ENCODE measurements around the gene NUS1. TPM values are rescaled to one million over a fixed set of nuclear protein-coding genes. Genes with fewer than 3 reads are reported as not detected.

Gene NUS1
- total and polyA plus RNA-seq, 2 of the 4 experiments (the other 2 are of a cell fraction), result 11.8 to 19.6 TPM

DNA sequence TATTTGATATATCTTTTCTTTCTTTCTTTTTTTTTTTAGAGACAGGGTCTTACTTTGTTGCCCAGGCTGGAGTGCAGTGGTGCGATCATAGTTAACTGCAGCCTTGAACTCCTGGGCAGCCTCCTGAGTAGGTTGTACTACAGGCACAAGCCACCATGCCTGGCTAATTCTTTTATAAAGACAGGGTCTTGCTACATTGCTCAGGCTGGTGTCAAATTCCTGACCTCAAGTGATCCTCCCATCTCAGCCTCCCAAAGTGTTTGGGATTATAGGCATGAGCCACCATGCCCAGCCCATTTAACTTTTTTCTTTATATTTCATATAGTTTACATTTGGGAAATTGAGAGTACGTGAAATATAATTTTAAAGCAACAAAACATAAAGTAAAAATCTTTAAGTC is 10.1 kb downstream of the NUS1 start:
- H3K27ac ChIP-seq (ENCODE audit: insufficient read depth, low read length), result no peak overlapping the region
- no peak overlapping the region for H3K56ac ChIP-seq (ENCODE audit: extremely low read depth, insufficient read depth, low read length)
- H3K27me3 ChIP-seq (ENCODE audit: control insufficient read depth, insufficient read depth, low read length), result no peaks in the 10 kb centered on the region
- no peak overlapping the region for H3K4me3 ChIP-seq (ENCODE audit: insufficient read depth, low read depth, low read length)
- no peaks in the 10 kb centered on the region for H3K36me3 ChIP-seq (ENCODE audit: control insufficient read depth, insufficient read depth, low read length)
- peaks cover 48% of the 10 kb centered on the region for H4K20me1 ChIP-seq (ENCODE audit: insufficient read depth, low read length)
- no peak overlapping the region for H2BK120ac ChIP-seq (ENCODE audit: low read depth, low read length)
- ChIA-PET POLR2A (ENCODE audit: unreplicated experiment) (no interaction called here), CTCF (no interaction called here)
- no peak overlapping the region for H2AFZ ChIP-seq (replicated peaks; ENCODE audit: low read length, poor library complexity)
- WGBS, 2 experiments (ENCODE audit: extremely low coverage in 2 of 2, insufficient read length in 1 of 2), result 100% methylated on average over 1 of the region's 2 CpGs; no CpG with 5 or more reads in 1 of the 2 experiments
- no peak overlapping the region for H2BK15ac ChIP-seq (ENCODE audit: low read depth, low read length)
- no peak for TF ChIP-seq POLR2A (IDR thresholded peaks at IDR 0.05; ENCODE audit: low read depth, low read length)
- TF ChIP-seq SMC3 (IDR thresholded peaks at IDR 0.05; ENCODE audit: low read depth, low read length), result no peak
- TF ChIP-seq MAZ (IDR thresholded peaks at IDR 0.05; ENCODE audit: borderline replicate concordance, low read depth, low read length), result no peak
- no peak for TF ChIP-seq CHD1 (IDR thresholded peaks at IDR 0.05; ENCODE audit: low read depth, low read length)
- no peak for TF ChIP-seq MAFK (IDR thresholded peaks at IDR 0.05; ENCODE audit: low read depth, low read length)
- no peak for TF ChIP-seq CEBPB (IDR thresholded peaks at IDR 0.05; ENCODE audit: low read depth, low read length)
- TF ChIP-seq RCOR1 (IDR thresholded peaks at IDR 0.05; ENCODE audit: insufficient replicate concordance, low read length), result no peak
- no peak for TF ChIP-seq RAD21 (IDR thresholded peaks at IDR 0.05; ENCODE audit: low read length)
- TF ChIP-seq BHLHE40 (IDR thresholded peaks at IDR 0.05; ENCODE audit: low read depth, low read length), result no peak
- TF ChIP-seq, protein P1, sequence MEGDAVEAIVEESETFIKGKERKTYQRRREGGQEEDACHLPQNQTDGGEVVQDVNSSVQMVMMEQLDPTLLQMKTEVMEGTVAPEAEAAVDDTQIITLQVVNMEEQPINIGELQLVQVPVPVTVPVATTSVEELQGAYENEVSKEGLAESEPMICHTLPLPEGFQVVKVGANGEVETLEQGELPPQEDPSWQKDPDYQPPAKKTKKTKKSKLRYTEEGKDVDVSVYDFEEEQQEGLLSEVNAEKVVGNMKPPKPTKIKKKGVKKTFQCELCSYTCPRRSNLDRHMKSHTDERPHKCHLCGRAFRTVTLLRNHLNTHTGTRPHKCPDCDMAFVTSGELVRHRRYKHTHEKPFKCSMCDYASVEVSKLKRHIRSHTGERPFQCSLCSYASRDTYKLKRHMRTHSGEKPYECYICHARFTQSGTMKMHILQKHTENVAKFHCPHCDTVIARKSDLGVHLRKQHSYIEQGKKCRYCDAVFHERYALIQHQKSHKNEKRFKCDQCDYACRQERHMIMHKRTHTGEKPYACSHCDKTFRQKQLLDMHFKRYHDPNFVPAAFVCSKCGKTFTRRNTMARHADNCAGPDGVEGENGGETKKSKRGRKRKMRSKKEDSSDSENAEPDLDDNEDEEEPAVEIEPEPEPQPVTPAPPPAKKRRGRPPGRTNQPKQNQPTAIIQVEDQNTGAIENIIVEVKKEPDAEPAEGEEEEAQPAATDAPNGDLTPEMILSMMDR (conservative IDR thresholded peaks at IDR 0.05; ENCODE audit: low read depth, low read length), result no peak
- TF ChIP-seq MXI1 (IDR thresholded peaks at IDR 0.05; ENCODE audit: borderline replicate concordance, low read depth, low read length), result no peak
- TF ChIP-seq, protein P2, sequence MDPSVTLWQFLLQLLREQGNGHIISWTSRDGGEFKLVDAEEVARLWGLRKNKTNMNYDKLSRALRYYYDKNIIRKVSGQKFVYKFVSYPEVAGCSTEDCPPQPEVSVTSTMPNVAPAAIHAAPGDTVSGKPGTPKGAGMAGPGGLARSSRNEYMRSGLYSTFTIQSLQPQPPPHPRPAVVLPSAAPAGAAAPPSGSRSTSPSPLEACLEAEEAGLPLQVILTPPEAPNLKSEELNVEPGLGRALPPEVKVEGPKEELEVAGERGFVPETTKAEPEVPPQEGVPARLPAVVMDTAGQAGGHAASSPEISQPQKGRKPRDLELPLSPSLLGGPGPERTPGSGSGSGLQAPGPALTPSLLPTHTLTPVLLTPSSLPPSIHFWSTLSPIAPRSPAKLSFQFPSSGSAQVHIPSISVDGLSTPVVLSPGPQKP (IDR thresholded peaks at IDR 0.05; ENCODE audit: borderline replicate concordance, low read depth, low read length), result no peak
- no peak for TF ChIP-seq NFE2L2 (IDR thresholded peaks at IDR 0.05; ENCODE audit: low read depth, low read length)
- TF ChIP-seq, protein P3, sequence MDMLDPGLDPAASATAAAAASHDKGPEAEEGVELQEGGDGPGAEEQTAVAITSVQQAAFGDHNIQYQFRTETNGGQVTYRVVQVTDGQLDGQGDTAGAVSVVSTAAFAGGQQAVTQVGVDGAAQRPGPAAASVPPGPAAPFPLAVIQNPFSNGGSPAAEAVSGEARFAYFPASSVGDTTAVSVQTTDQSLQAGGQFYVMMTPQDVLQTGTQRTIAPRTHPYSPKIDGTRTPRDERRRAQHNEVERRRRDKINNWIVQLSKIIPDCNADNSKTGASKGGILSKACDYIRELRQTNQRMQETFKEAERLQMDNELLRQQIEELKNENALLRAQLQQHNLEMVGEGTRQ (IDR thresholded peaks at IDR 0.05; ENCODE audit: low read depth, low read length), result no peak
- TF ChIP-seq FOS (IDR thresholded peaks at IDR 0.05; ENCODE audit: low read depth, low read length), result no peak
- no peak for TF ChIP-seq RFX5 (IDR thresholded peaks at IDR 0.05; ENCODE audit: low read depth, low read length)
- intact Hi-C loops (cut with micrococcal nuclease), result no loop called here
- no peak overlapping the region for H3K23ac ChIP-seq (ENCODE audit: low read depth, low read length)
- H2AK9ac ChIP-seq (replicated peaks; ENCODE audit: low read depth, low read length, poor library complexity), result no peak overlapping the region
- dilution Hi-C loops (cut with HindIII; ENCODE audit: low sequenced_read_pairs, unreplicated experiment), result no loop called here
- H3K4me2 ChIP-seq (ENCODE audit: low read depth, low read length), result no peak overlapping the region
- ATAC-seq (ENCODE audit: low read depth) (no peak), DNase-seq (no peak)
- no peak overlapping the region for H4K91ac ChIP-seq (ENCODE audit: insufficient read depth, low read depth, low read length)
- no peak overlapping the region for H2BK5ac ChIP-seq (ENCODE audit: low read depth, low read length, poor library complexity, severe bottlenecking)
- no peaks in the 10 kb centered on the region for H3K9me3 ChIP-seq (ENCODE audit: control insufficient read depth, insufficient read depth, low read length)
- no peak overlapping the region for H2AK5ac ChIP-seq (ENCODE audit: low read depth, low read length)
- in situ Hi-C loops (cut with MboI; ENCODE audit: low sequenced_read_pairs), result no loop called here
- H4K8ac ChIP-seq (ENCODE audit: low read depth in 2 of 2, low read length in 2 of 2), result no peak overlapping the region
- H3K9ac ChIP-seq (ENCODE audit: low read depth, low read length), result no peak overlapping the region
- H2BK20ac ChIP-seq (ENCODE audit: low read depth, low read length), result no peak overlapping the region
- no peak overlapping the region for H4K5ac ChIP-seq (ENCODE audit: low read depth, low read length)
- H3K18ac ChIP-seq (ENCODE audit: low read depth, low read length), result no peak overlapping the region
- H3K9me1 ChIP-seq (ENCODE audit: insufficient read depth, low read length), result peaks cover 3% of the 10 kb centered on the region; the same call in 1 of the 2 replicates
- peaks cover 3 to 34% of the 10 kb centered on the region in 2 experiments; a peak in 3 of 4 replicates for H3K79me1 ChIP-seq (ENCODE audit: low read depth in 1 of 2, low read length in 2 of 2)
- H3K4me1 ChIP-seq (ENCODE audit: control insufficient read depth, insufficient read depth, low read length), result peaks cover 6% of the 10 kb centered on the region; the same call in 1 of the 2 replicates
- no peak overlapping the region for H3K14ac ChIP-seq (replicated peaks; ENCODE audit: low read depth, low read length)
- H3K4ac ChIP-seq (ENCODE audit: low read depth, low read length), result no peak overlapping the region
- no TSS peak for BruUV-seq (replicated peaks)

Data from IMR-90 (cell line).